Superior temporal gyrus (tissue), 1 donor: Measurements from ENCODE around the gene ZNF132.
A peak's percentile ranks its signal among the peaks of the same experiment; 100 is the strongest.

Source experiments
- DNase-seq: peaks from one replicate; pipeline ENCODE4 v3.0.0-alpha.2; 2016; ENCODE audit errors: extremely low spot score

ZNF132 gene

DNA sequence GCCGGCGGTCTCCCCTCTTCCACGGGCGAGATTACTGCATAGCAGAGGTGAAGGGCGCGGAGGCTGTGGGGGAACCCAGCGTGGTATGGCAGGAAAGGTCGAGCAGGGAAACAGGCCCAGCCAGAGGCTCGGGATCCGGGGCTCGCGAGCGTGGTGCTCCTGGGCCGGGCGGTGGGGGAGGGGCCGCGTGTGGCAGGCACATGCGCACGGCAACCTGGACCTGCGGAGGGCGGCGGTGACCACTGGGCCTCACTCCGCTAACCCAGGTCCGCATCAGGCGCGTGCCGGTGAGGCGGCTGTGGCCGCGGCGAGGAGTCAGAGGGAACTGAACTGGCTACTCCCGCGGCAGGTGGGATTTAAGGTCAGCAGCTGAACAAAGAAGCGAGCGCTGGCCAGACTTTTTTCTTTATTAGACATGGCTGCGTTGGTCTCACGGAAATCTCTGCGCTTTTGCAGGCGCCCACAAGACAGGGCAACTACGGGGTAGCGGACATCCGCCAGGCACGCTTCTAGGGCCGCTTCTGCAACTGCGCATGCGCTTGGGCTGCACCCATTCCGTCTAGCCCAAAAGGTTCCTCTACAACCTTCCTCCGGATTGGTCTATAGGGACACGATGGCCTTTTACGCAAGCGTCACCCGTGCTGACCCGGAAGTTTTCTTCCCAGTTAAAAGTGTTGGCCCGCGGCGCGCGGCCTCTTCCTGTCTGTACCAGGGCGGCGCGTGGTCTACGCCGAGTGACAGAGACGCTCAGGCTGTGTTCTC lies 53.2 kb downstream of the ZNF132 start, which contains the start of gene RPS5:
Gene RPS5 (plus strand): TSS at position 694 of the 762 bp plus-strand sequence. CDS start 869 bp downstream, outside the sequence.
- peak; percentile 100 for DNase-seq

DNA sequence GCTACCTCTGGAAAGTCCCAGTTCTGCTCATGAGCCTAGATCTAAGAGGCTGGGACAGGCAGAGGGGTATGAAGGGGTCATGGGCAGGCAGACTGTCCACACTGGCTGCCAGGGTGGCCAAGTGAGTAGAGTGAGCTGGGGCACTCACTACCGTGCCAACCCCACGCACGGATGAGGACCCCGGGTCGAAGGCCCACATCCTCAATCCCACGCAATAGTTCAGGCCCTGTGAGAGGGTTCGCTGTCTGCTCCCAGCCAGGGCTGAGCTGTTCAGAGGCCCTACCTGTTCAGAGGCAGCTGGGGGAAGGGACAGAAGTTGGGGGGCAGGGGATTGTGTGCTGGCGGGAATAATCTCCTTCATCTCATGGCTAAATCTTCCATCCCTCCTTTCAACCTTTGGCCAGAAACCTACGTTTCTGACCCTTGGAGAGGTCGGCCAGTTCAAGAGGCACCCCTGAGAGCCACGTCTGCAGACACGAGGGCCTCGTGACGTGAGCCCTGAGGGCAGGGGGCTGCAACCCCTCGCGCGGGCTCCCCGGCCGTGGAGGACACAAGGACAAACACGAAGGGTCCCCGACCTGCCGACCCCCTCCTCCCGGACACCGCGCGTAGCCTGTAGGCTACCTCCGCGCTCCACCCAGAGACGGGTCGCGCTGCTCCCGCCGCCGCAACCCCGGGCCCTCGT lies 53.9 kb downstream of the ZNF132 start:
- DNase-seq: no peak

DNA sequence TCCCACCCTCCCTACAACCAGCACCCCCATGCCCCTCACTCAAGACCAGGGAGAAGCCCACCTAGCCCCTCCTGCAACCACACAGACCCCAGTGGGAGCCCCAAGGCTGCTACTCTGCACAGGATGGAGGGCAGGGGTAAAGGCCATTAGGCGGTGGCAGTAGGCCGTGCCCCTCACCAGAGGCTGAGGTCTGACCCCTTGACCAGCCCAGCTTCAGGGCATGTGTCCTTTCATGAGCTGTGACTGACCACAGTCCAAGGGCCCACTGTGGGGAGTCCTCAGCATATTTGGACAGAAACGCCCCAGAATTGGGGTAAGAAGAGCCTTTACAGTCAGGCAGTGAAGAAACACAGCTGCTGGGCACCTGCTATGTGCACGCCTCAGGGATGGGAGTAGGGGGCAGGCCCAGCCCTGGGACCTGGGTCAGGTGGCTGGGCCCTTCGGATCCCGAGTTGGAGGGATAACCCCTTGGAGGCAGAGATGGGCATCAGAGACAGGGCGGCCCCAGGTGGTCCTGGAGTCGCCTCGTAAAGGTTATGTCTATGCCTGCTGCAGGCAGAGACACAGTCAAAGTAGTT lies 54.6 kb downstream of the ZNF132 start:
- no peak for DNase-seq

DNA sequence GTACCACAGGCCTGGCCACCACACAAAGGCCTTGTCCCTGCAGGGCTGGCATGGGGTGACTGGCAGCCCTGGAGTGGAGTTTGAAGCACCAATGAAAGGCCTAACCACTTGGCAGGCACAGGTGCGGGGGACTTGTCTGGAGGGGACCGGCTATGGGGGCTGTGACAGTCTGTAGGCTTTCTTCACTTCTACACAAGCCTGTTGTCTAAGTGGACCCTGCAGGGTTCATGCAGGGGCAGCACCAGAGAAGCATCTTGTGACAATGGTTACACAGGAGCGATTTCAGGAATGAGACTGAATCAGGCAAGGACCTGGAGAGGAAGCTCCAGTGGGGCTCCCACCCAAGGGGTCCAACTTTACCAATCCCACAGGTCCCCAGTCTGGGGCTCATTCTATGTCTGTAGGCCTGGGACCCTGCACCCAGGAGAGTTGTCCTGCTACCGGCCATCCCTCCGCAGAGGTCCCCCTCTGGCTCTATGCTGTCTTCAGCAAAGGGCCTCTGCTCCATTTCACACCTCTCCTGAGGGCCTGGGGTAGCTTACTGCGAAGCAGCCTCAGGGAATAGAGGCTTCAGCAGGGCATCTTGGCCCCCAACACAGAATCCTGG lies 56.9 kb downstream of the ZNF132 start:
- no peak for DNase-seq
